IMR-90 (cell line): ENCODE results near the gene MYL2.

Experiments used
- BHLHE40 ChIP-seq: fragments of 150-350 bp; IDR thresholded peaks from 2 replicates; pipeline ENCODE4 v1.6.1; 2016; ENCODE audit warnings: mild to moderate bottlenecking, low read depth, low read length
- CEBPB ChIP-seq: IDR thresholded peaks from 2 replicates; pipeline ENCODE4 v1.6.1; 2012; ENCODE audit warnings: low read depth, low read length, improper control_type of control experiment
- CTCF ChIP-seq: conservative IDR thresholded peaks from 2 replicates; pipeline ENCODE4 v1.5.1; 2012; ENCODE audit warnings: mild to moderate bottlenecking, low read depth, low read length, improper control_type of control experiment
- MAFK ChIP-seq: IDR thresholded peaks from 2 replicates; pipeline ENCODE4 v1.6.1; 2012; ENCODE audit warnings: low read depth, low read length, improper control_type of control experiment
- MXI1 ChIP-seq: IDR thresholded peaks from 2 replicates; pipeline ENCODE4 v1.6.1; 2012; ENCODE audit warnings: low read depth, mild to moderate bottlenecking, low read length, moderate library complexity, borderline replicate concordance
- POLR2A ChIP-seq: IDR thresholded peaks from 2 replicates; pipeline ENCODE4 v1.6.1; 2012; ENCODE audit warnings: mild to moderate bottlenecking, low read depth, low read length
- RAD21 ChIP-seq: IDR thresholded peaks from 2 replicates; pipeline ENCODE4 v1.6.1; 2012; ENCODE audit warnings: low read length, improper control_type of control experiment

- TF ChIP-seq CTCF (no peak), POLR2A (no peak), MAFK (no peak), MXI1 (no peak), BHLHE40 (no peak), CEBPB (no peak), RAD21 (no peak)
These were observed 11.8 kb downstream of the MYL2 start for GRCh38 chr12:110908377-110909152.
